KMS-11 (cell line): ENCODE data around the gene TAGLN2.

Source experiments
- H2AFZ ChIP-seq: fragments of 200-600 bp; sonication (generic); 2 replicates; pipeline ENCODE4 v1.6.1; 2016; ENCODE audit warnings: antibody characterized with exemption, mixed run types, low read depth
- H3K27ac ChIP-seq: fragments of 200-600 bp; sonication (generic); 2 replicates; pipeline ENCODE4 v1.6.1; 2016; ENCODE audit warnings: mild to moderate bottlenecking, mixed run types
- H3K27me3 ChIP-seq: fragments of 200-600 bp; sonication (generic); 2 replicates; pipeline ENCODE4 v1.6.1; 2017; ENCODE audit warnings: mild to moderate bottlenecking, low read depth, mixed run types, moderate library complexity; ENCODE audit not compliant: insufficient read depth
- H3K36me3 ChIP-seq: fragments of 200-600 bp; sonication (generic); 2 replicates; pipeline ENCODE4 v1.6.1; 2017; ENCODE audit warnings: mild to moderate bottlenecking, mixed run types; ENCODE audit not compliant: insufficient read depth
- H3K4me1 ChIP-seq: fragments of 200-600 bp; sonication (generic); 2 replicates; pipeline ENCODE4 v1.6.1; 2016; ENCODE audit warnings: mild to moderate bottlenecking, low read depth, mixed run types; ENCODE audit not compliant: poor library complexity, severe bottlenecking
- H3K4me2 ChIP-seq: fragments of 200-600 bp; sonication (generic); 2 replicates; pipeline ENCODE4 v1.7.0; 2016; ENCODE audit warnings: mild to moderate bottlenecking, mixed run types
- H3K4me3 ChIP-seq: fragments of 200-600 bp; sonication (generic); IDR thresholded peaks from 2 replicates; pipeline ENCODE4 v1.6.1; 2017; ENCODE audit warnings: low read depth, low read length, mixed read lengths; ENCODE audit not compliant: insufficient read depth
- H3K79me2 ChIP-seq: fragments of 200-600 bp; sonication (generic); 2 replicates; pipeline ENCODE4 v1.6.1; 2016; ENCODE audit warnings: low read depth, mixed run types; ENCODE audit not compliant: insufficient read depth
- H3K9ac ChIP-seq: fragments of 200-600 bp; sonication (generic); 2 replicates; pipeline ENCODE4 v1.6.1; 2016; ENCODE audit warnings: mild to moderate bottlenecking, mixed run types
- H4K20me1 ChIP-seq: fragments of 200-600 bp; sonication (generic); 2 replicates; pipeline ENCODE4 v1.6.1; 2016; ENCODE audit warnings: mild to moderate bottlenecking, mixed run types; ENCODE audit not compliant: insufficient read depth
- CTCF ChIP-seq: fragments of 200-600 bp; sonication (generic); conservative IDR thresholded peaks from 2 replicates; pipeline ENCODE4 v1.6.1; 2017; ENCODE audit warnings: low read depth, mild to moderate bottlenecking, antibody characterized with exemption, low read length, moderate library complexity, mixed read lengths

Gene TAGLN2

GRCh38 chr1:159869607-159870006 is 55.7 kb downstream of the TAGLN2 start:
- Histone ChIP-seq H3K4me3 (peak overlapping the region; percentile 73), H2AFZ (peak overlapping the region; percentile 66), H3K9ac (peak overlapping the region; percentile 54), H3K4me2 (peak overlapping the region; percentile 71), H3K79me2 (no peaks in the 10 kb centered on the region), H3K27ac (peak overlapping the region; percentile 76), H3K27me3 (no peaks in the 10 kb centered on the region), H3K36me3 (no peaks in the 10 kb centered on the region), H4K20me1 (no peaks in the 10 kb centered on the region), H3K4me1 (peaks cover 31% of the 10 kb centered on the region)
- no peak for TF ChIP-seq CTCF

GRCh38 chr1:159869173-159869572 is 56.1 kb downstream of the TAGLN2 start:
- Histone ChIP-seq H3K4me3 (peak overlapping the region; percentile 96), H3K4me1 (peaks cover 31% of the 10 kb centered on the region), H3K79me2 (no peaks in the 10 kb centered on the region), H3K27ac (peak overlapping the region; percentile 76), H3K4me2 (peak overlapping the region; percentile 71), H3K36me3 (no peaks in the 10 kb centered on the region), H3K9ac (peak overlapping the region; percentile 54), H4K20me1 (no peaks in the 10 kb centered on the region), H2AFZ (peak overlapping the region; percentile 66), H3K27me3 (no peaks in the 10 kb centered on the region)
- TF ChIP-seq CTCF: no peak

- Histone ChIP-seq H3K27me3 (no peaks in the 10 kb centered on the region), H3K4me2 (peak overlapping the region; percentile 71), H3K9ac (peak overlapping the region; percentile 54), H3K79me2 (no peaks in the 10 kb centered on the region), H2AFZ (peak overlapping the region; percentile 66), H3K27ac (peak overlapping the region; percentile 76), H3K4me1 (peaks cover 31% of the 10 kb centered on the region), H3K36me3 (no peaks in the 10 kb centered on the region), H3K4me3 (peak overlapping the region; percentile 96), H4K20me1 (no peaks in the 10 kb centered on the region)
- TF ChIP-seq CTCF: no peak
Observed at GRCh38 chr1:159868766-159869165, 56.5 kb downstream of the TAGLN2 start.
